GM23248 (cell line): ENCODE measurements around the gene SMPD2.

Experiments
- EZH2 ChIP-seq: fragments of 200-600 bp; sonication (generic); IDR thresholded peaks from 2 replicates; pipeline ENCODE4 v1.6.1; 2018; ENCODE audit warnings: antibody characterized with exemption, mild to moderate bottlenecking; ENCODE audit not compliant: insufficient read depth, poor library complexity, severe bottlenecking
- EZH2phosphoT487 ChIP-seq: fragments of 200-600 bp; sonication (generic); IDR thresholded peaks from 2 replicates; pipeline ENCODE4 v1.6.1; 2018; ENCODE audit warnings: antibody characterized with exemption, moderate library complexity, mild to moderate bottlenecking, low read depth; ENCODE audit not compliant: insufficient read depth

DNA sequence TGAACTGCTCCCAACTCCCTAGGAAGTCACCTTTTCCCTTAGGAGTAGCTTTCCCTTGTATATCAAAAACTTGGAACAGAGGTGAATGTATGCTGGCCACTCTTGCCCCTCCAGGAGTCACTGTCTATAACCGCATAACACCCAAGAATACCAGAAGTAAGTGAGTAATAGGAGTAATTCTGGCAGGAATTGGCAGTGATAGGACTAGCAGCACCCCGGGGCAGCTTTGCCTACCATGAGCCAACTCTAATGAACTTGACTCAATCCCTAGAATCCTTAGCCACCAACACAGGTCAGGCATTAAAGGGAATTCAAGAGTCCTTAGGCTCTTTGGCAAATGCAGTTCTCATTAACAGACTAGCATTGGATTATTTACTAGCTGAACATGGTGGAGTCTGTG, 29.5 kb upstream of the SMPD2 start:
- TF ChIP-seq EZH2: no peak
- TF ChIP-seq EZH2phosphoT487: no peak
